Measurements from ENCODE around the gene MFSD12.

The MFSD12 gene

DNA sequence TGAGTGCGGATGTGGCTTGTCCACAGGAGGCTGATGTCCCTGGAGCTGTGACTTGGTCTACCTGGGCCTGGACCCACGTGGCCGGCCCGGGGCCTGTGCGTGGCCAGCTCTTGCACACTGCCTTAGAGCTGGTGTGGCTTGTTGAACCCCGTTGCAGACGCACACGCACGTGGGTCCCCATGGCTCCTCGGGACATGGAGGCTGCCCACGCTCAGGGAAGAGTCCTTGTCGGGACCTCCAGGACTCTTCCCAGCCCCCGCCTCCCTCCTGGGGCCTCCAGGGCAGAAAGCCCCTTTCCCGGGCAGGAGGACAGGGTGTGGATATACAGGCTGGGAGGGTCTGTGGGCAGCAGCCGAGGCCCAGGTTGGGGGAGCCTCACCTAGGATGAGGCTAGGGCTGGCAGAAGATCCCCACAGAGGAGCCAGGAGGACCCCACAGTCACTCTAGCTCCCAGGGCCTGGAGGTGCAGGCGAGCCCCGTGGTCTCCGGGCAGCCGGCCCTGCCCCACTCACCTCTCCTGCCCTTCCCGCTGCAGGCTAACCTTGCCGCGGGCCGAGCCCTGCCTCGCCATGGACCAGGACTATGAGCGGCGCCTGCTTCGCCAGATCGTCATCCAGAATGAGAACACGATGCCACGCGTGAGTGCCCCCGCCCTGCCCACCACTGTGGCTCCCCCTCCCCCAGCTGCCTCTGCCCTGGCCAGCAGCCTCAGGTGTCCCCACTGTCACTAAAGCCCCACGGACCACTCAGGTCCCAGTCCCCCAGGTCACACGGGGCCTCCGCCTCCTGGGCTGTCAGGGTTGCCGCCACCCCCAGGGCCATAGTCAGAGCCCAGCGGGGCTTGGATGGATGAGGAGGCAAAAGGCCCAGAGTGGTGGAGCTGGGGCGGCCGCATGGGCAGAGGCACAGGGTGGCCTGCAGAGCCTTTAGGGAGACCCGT is 34.7 kb downstream of the MFSD12 start:
- FAIRE-seq, result no peak
- no peak for TF ChIP-seq POLR2A (IDR thresholded peaks at IDR 0.05; ENCODE audit: low read depth, low read length)
- DNase-seq (ENCODE audit: insufficient read length, low spot score), result no peak

DNA sequence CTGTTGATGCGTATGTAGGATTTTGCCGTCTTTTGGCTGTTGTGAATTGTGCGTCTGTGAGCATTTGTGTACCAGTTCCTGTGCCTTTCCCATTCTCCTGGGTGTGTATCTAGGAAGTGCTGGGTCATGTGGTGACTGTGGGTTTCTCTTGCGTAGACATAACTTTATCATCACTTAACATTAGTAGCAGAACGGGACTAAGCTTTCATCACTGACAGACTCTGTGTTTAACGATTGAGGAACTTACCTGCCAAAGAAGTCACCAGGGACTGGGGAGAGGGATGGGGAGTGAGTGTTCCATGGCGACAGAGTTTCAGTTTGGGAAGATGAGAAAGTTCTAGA is 36.3 kb downstream of the MFSD12 start:
- no peak for TF ChIP-seq POLR2A (IDR thresholded peaks at IDR 0.05; ENCODE audit: low read depth, low read length)
- DNase-seq (ENCODE audit: insufficient read length, low spot score) (no peak), FAIRE-seq (no peak)

DNA sequence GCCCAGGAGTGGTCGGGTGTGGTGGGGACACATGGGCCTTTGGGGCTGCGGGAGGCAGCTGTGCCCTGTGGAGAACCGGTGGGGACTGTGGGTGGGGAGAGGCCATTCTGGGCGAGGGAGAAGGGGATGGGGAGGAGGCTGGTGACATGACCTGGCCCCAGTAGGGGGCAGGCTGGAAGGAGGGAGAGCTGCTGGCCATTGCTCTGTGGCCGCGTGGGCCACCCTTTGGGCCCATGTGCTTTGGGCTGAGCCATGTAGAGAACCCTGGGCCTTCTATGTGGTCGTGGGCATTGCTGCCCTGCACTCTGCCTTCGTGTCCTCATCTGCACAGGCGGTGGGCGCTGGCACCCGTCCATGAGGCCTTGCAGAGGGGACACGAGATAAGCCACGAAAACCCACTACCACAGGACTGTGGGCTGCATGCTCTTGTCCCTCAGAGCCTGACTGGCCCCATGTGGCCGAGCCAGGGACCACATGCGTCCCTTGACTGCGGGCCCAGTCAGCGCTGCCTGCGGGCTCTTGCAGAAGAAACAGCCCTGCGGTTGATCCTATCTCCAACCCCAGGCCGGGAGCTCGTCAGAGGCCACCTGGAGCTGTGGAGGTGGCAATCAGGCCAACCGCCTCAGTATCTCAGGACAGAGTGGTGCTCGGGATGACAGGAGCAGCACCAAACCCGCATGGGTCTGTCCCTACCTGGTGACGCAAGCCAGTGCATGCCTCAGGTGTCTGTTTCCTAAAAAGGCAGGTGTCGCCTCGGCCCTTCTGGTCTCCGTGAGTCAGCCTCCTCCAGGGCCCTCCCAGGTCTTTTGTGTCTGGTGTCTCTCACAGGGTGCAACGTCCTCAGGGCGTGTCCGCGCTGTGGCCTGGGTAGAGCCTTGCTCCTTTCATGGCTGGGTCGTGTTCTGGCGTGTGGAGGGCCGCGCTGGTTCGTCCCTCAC is 37.0 kb downstream of the MFSD12 start:
- no peak for TF ChIP-seq POLR2A (IDR thresholded peaks at IDR 0.05; ENCODE audit: low read depth, low read length)
- DNase-seq (ENCODE audit: insufficient read length, low spot score), result no peak
- no peak for FAIRE-seq

DNA sequence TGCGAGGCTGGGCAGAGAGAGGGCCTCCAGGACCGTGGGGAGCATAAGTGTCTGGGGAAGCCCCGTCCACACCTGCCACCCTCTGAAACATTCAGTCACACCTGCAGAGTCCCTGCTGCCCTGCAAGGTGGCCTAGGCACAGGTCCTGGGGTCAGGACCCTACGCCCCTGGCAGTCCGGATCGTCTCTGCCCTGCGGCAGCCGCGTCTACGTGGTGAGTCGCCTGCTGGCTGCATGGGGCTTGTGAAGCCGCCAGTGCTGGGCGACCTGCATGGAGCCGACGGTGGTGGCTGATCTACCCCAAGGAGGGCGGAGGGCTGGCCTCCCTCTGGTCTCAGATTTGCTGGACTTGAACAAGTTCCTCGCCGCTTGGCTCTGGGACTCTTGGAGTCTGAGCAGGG is 38.3 kb downstream of the MFSD12 start:
- FAIRE-seq (no peak), DNase-seq (ENCODE audit: insufficient read length, low spot score) (no peak)
- no peak for TF ChIP-seq POLR2A (IDR thresholded peaks at IDR 0.05; ENCODE audit: low read depth, low read length)

DNA sequence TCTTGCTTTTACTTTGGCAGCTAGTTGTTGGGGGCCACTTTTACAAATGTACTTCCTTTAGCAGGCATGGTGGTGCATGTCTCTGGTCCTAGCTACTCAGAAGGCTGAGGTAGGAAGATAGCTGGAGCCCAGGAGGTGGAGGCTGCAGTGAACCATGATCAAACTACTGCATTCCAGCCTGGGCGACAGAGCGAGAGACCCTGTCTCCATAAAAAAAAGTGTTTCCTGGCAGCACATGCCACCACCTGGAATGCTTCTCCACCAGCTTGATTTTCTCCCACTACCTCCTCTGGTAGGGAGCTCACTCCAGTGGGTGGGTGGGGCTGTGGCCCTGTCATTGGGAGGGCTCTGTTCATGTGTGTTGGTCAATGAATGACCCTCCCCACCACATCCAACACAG is 38.7 kb downstream of the MFSD12 start:
- no peak for TF ChIP-seq POLR2A (IDR thresholded peaks at IDR 0.05; ENCODE audit: low read depth, low read length)
- DNase-seq (ENCODE audit: insufficient read length, low spot score) (no peak), FAIRE-seq (no peak)

DNA sequence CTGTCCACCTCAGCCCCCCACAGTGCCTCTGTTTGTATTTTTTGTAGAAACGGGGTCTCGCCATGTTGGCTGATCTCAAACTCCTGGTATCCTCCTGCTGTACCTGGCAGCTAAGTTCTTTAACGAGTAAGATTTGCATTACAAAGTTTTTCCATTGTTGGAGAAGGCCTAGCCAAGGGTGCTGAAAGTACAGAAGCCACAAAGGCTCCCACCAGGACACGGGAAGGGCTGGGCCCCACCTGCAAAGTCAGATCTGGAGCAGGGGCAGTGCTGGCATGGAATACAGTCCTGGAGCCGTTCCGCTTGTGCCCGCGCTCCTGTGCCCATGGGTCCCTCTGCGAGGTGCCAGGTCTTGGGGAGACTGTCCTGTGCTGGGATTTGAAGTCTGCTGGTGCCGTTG is 39.1 kb downstream of the MFSD12 start:
- TF ChIP-seq POLR2A (IDR thresholded peaks at IDR 0.05; ENCODE audit: low read depth, low read length), result no peak
- FAIRE-seq, result no peak
- DNase-seq (ENCODE audit: insufficient read length, low spot score), result no peak

DNA sequence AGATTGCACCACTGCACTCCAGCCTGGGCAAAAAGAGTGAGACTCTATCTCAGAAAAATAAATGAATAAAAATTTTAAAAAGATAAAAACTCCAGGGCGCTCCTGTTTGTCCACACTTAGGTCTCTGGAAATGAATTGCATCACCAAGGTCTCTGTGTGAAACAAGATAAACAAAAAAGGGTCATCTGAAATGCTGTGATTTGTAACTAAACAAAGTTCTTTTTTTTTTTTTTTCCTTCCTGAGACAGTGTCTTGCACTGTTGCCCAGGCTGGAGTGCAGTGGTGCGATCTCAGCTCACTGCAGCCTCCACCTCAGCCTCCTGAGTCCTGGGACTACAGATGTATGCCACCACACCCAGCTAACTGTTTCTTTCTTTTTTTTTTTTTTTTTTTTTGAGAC is 39.7 kb downstream of the MFSD12 start:
- DNase-seq (ENCODE audit: insufficient read length, low spot score), result no peak
- no peak for FAIRE-seq
- no peak for TF ChIP-seq POLR2A (IDR thresholded peaks at IDR 0.05; ENCODE audit: low read depth, low read length)

DNA sequence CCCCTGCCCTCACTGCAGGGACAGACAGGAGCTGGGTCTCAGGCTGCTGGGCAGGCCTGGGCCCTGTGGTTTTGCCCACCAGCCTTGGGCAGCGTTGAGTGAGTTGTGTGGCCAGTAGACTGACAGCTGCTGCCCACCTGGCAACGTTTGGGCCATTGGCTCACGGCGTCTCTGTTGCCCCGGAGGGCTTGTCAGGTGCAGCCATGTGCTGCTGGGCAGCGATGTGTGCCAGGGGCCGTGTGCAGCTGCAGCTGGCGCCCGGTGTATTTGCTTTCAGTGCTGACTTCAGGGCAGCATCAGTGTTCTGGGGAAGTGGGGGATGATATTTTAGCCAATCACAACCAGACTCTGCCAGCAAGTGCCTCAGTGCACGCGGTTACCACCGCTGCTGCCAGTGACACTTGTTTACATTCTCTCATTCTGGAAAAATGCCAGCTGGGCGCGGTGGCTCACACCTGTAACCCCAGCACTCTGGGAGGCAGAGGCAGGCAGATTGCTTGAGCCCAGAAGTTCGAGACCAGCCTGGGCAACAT is 40.6 kb downstream of the MFSD12 start:
- DNase-seq (ENCODE audit: insufficient read length, low spot score) (no peak), FAIRE-seq (no peak)
- TF ChIP-seq POLR2A (IDR thresholded peaks at IDR 0.05; ENCODE audit: low read depth, low read length), result no peak

DNA sequence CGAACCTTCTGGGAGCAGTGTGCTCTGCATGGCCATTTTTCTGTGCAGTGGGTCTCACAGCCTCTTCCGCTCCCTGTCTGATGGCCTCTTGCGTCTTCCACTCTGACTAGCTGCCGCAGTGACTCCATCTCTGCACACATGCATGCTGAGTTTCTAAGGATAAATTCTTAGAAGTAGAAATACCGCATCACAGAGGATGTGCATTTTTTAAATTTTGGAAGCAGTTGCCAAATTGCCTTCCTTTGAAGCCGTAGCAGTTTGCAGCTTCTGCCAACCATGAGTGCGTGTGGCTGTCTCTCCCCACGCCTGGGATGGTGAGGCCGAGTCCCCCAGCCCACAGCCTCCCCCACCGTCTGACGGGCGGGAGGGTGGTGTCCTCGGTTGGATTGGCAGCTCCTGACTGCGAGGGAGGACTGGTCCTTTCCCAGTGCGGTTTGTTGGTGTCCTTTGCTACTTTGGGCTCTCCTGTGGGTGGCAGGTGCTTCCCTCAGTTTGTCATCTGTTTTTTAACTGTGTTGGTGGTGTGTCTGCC is 41.4 kb downstream of the MFSD12 start:
- DNase-seq (ENCODE audit: insufficient read length, low spot score) (no peak), FAIRE-seq (no peak)
- TF ChIP-seq POLR2A (IDR thresholded peaks at IDR 0.05; ENCODE audit: low read depth, low read length), result no peak

DNA sequence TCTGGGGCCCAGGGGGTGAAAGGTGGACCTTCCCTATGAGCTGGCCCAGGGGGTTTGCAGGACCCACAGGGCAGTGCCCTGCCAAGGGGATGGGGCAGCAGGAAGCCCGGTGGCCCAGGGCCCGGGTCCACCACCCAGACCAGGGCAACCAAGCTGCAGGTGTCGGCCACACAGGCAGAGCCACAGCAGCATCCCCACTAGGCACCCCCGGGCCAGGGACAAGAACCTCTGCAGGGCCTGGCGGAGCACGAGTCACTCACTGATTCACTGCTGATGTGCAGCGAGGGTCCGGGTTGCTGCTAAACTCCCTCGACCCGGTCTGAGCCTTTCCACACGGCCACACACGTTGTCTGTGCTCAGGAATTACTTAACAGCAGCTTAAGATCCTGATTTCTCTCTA is 42.5 kb downstream of the MFSD12 start:
- DNase-seq (ENCODE audit: insufficient read length, low spot score) (no peak), FAIRE-seq (no peak)
- TF ChIP-seq POLR2A (IDR thresholded peaks at IDR 0.05; ENCODE audit: low read depth, low read length), result no peak

DNA sequence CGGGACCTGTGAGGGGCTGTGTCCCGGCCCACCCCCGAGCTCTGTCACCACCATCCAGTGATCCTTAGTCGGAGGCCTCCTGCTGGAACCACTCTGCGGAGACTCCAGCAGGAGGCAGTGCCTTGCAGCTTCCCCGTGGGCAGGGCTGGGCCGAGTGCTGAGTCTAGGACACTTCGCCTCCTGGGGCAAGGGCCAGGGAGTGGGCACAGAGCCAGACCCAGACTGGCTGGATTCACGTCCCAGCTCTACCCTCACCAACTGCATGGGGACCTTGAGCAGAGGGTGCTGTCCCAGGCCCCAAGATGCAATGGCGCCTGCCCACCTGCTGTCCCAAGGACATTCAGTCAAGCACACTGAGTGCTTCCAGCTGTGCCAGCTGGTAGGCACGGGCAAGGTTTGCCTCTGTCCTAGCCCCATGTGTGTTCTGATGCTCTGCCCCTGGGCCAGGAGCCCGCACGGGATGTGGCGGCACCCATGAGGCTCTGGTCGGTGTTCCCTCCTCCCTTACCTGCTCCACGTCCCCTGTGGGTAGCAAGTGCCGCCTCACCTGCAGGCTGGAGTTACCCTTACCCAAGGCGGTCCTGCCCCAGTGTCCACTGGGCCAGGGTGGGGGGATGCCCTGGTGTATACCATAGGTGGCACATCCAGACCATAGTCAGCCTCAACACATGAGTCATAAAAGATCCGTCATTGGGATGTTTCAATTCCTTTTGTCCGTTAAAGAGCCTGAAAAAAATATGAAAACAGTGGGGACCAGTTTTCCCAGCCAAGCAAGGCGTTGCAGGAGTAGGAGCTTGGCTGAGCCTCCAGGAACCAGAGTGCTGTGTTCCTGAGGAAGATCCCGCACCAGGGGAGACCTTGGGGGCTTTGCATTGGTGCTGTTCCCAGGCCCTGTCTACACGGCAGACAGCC is 43.9 kb downstream of the MFSD12 start:
- DNase-seq (ENCODE audit: insufficient read length, low spot score) (no peak), FAIRE-seq (no peak)
- no peak for TF ChIP-seq POLR2A (IDR thresholded peaks at IDR 0.05; ENCODE audit: low read depth, low read length)

DNA sequence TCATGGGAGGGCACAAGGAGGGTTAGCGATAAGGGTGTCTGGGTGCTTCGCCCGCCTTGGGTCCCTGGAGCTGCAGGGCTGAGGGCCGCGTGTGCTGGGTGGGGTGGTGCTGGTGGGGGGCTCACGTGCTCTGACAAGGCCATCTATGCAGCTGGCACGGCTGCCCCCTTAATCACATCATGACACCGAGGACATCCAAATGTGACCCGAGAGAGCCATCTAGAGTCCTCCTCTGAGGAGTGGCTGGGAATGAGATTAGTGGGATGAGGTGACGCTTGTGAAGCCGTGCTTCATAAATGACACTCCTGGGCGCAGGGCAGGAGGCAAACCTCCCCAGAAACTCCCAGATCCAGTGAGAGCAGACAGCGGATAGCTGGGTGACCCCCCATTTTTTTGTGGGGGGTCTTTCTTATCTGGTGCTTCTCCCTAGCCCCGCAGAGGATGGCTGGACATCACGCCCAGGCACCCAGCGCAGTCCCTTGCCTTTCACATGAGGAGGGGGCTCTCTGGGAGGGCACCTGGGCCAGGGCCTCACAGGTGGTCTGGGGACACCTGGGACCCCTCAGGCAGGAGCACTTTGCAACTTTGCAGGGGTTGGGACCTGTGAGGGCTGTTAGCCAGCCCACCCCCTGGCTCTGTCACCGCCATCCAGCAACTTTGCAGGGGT is 44.7 kb downstream of the MFSD12 start:
- TF ChIP-seq POLR2A (IDR thresholded peaks at IDR 0.05; ENCODE audit: low read depth, low read length), result no peak
- DNase-seq (ENCODE audit: insufficient read length, low spot score) (no peak), FAIRE-seq (no peak)
